ENCODE data around the gene ST3GAL6. TPM values are rescaled to one million over a fixed set of nuclear protein-coding genes. Genes with fewer than 3 reads are reported as not detected.

ST3GAL6 gene
- total and polyA plus RNA-seq, 2 of the 4 experiments (the other 2 are of a cell fraction), result 0.36 to 0.99 TPM

- Histone ChIP-seq H3K4ac (ENCODE audit: low read depth, low read length) (no peak overlapping the region), H3K9me3 (ENCODE audit: control insufficient read depth, insufficient read depth, low read length) (no peaks in the 10 kb centered on the region), H2BK20ac (ENCODE audit: low read depth, low read length) (no peak overlapping the region), H4K8ac (ENCODE audit: low read depth in 2 of 2, low read length in 2 of 2) (no peak overlapping the region), H3K4me1 (ENCODE audit: control insufficient read depth, insufficient read depth, low read length) (no peaks in the 10 kb centered on the region), H3K14ac (replicated peaks; ENCODE audit: low read depth, low read length) (no peak overlapping the region), H2BK120ac (ENCODE audit: low read depth, low read length) (no peak overlapping the region), H3K18ac (ENCODE audit: low read depth, low read length) (no peak overlapping the region), H3K27me3 (ENCODE audit: control insufficient read depth, insufficient read depth, low read length) (no peaks in the 10 kb centered on the region), H3K23ac (ENCODE audit: low read depth, low read length) (no peak overlapping the region), H2AK9ac (replicated peaks; ENCODE audit: low read depth, low read length, poor library complexity) (no peak overlapping the region), H3K27ac (ENCODE audit: insufficient read depth, low read length) (no peak overlapping the region), H3K36me3 (ENCODE audit: control insufficient read depth, insufficient read depth, low read length) (no peaks in the 10 kb centered on the region), H2BK5ac (ENCODE audit: low read depth, low read length, poor library complexity, severe bottlenecking) (no peak overlapping the region), H2AFZ (replicated peaks; ENCODE audit: low read length, poor library complexity) (no peak overlapping the region), H3K4me3 (ENCODE audit: insufficient read depth, low read depth, low read length) (no peak overlapping the region), H4K5ac (ENCODE audit: low read depth, low read length) (no peak overlapping the region), H3K9me1 (ENCODE audit: insufficient read depth, low read length) (no peaks in the 10 kb centered on the region), H4K91ac (ENCODE audit: insufficient read depth, low read depth, low read length) (no peak overlapping the region), H3K9ac (ENCODE audit: low read depth, low read length) (no peak overlapping the region), H3K4me2 (ENCODE audit: low read depth, low read length) (no peak overlapping the region), H4K20me1 (ENCODE audit: insufficient read depth, low read length) (no peaks in the 10 kb centered on the region), H3K79me1 (ENCODE audit: low read depth in 1 of 2, low read length in 2 of 2) (no peaks in the 10 kb centered on the region), H2BK15ac (ENCODE audit: low read depth, low read length) (no peak overlapping the region), H2AK5ac (ENCODE audit: low read depth, low read length) (no peak overlapping the region), H3K56ac (ENCODE audit: extremely low read depth, insufficient read depth, low read length) (no peak overlapping the region)
- TF ChIP-seq FOS (IDR thresholded peaks at IDR 0.05; ENCODE audit: low read depth, low read length) (no peak), USF2 (IDR thresholded peaks at IDR 0.05; ENCODE audit: low read depth, low read length) (no peak), NFE2L2 (IDR thresholded peaks at IDR 0.05; ENCODE audit: low read depth, low read length) (no peak)
- DNase-seq, result no peak
- no peak for ATAC-seq (ENCODE audit: low read depth)
- CTCF ChIA-PET, result no interaction called here
- intact Hi-C loops (cut with micrococcal nuclease), result no loop called here
- POLR2A ChIA-PET (ENCODE audit: unreplicated experiment), result no interaction called here
- in situ Hi-C loops (cut with MboI; ENCODE audit: low sequenced_read_pairs), result no loop called here
- dilution Hi-C loops (cut with HindIII; ENCODE audit: low sequenced_read_pairs, unreplicated experiment), result no loop called here
- WGBS, 2 experiments (ENCODE audit: extremely low coverage in 2 of 2, insufficient read length in 1 of 2), result no CpG with 5 or more reads among the region's 3 CpGs
- BruUV-seq (replicated peaks), result no TSS peak
Observed at GRCh38 chr3:98754483-98754882, 8.7 kb upstream of the ST3GAL6 start.

Data from IMR-90 (cell line).